Panc1 (cell line): ENCODE results near the gene YIF1A. TPM values are rescaled to one million over a fixed set of nuclear protein-coding genes. Genes with fewer than 3 reads are reported as not detected.
"Not testable (repeated sequence)": the region's sequence is repeated elsewhere in the genome, so short reads cannot be mapped to it uniquely, and the experiment has no call there.

Experiments
- ATAC-seq: fragments of 200-7000 bp; cut with Tn5 transposase; 2 replicates; pipeline ENCODE4 v1.9.1; 2020; ENCODE audit warnings: mild to moderate bottlenecking, moderate library complexity
- BruUV-seq: library from RNA; stranded (reverse); fragments of 400-500 nt; replicated peaks from 2 replicates; lab custom pipeline; 2021; lab: Mats Ljungman, UMichigan
- CTCF ChIA-PET: fragments of 300-600 bp; sonication (Branson Sonifier 250); formaldehyde crosslinking; loops from one replicate; lab custom pipeline; 2022; ENCODE audit warnings: antibody characterized with exemption; lab: Charles Lee
- POLR2A ChIA-PET: fragments of 300-600 bp; sonication (Branson Sonifier 250); formaldehyde crosslinking; loops from one replicate; lab custom pipeline; 2022; ENCODE audit warnings: antibody characterized with exemption; lab: Charles Lee
- DNase-seq: peaks from one replicate; pipeline ENCODE4 v3.0.0-alpha.2; 2010; ENCODE audit warnings: low read depth, low spot score
- H3K27ac ChIP-seq: 2 replicates; pipeline ENCODE4 v1.5.1; 2011; ENCODE audit warnings: mild to moderate bottlenecking, low read length, inconsistent platforms
- H3K27me3 ChIP-seq: fragments of 200-500 bp; sonication (Bioruptor generic); 2 replicates; pipeline ENCODE4 v1.6.0; 2014; ENCODE audit warnings: low read length, inconsistent platforms; ENCODE audit not compliant: control insufficient read depth, insufficient read depth
- H3K36me3 ChIP-seq: fragments of 200-500 bp; sonication (Bioruptor generic); 2 replicates; pipeline ENCODE4 v1.5.1; 2014; ENCODE audit warnings: inconsistent platforms, mild to moderate bottlenecking, low read length, moderate library complexity; ENCODE audit not compliant: control insufficient read depth, insufficient read depth
- H3K4me1 ChIP-seq: 2 replicates; pipeline ENCODE4 v1.5.1; 2011; ENCODE audit warnings: inconsistent platforms, mild to moderate bottlenecking, low read length, moderate library complexity; ENCODE audit not compliant: control insufficient read depth, insufficient read depth
- H3K4me3 ChIP-seq, 2 experiments: 2 replicates each; pipeline ENCODE4 v1.5.1; 2011 to 2012; ENCODE audit warnings: low read depth in 2 of 2, low read length in 2 of 2, mild to moderate bottlenecking in 2 of 2, inconsistent platforms in 1 of 2, moderate library complexity in 1 of 2
- H3K9me3 ChIP-seq: fragments of 200-500 bp; sonication (Bioruptor generic); 2 replicates; pipeline ENCODE4 v1.5.1; 2014; ENCODE audit warnings: low read depth, mild to moderate bottlenecking, inconsistent platforms, low read length, moderate library complexity; ENCODE audit not compliant: control insufficient read depth, insufficient read depth
- POLR2AphosphoS5 ChIP-seq: IDR thresholded peaks from 2 replicates; pipeline ENCODE4 v1.6.1; 2012; ENCODE audit warnings: mild to moderate bottlenecking, low read depth, low read length, moderate library complexity
- SIN3A ChIP-seq: IDR thresholded peaks from 2 replicates; pipeline ENCODE4 v1.6.1; 2012; ENCODE audit warnings: low read depth, mild to moderate bottlenecking, low read length, moderate library complexity, borderline replicate concordance; ENCODE audit not compliant: insufficient read depth
- TCF7L2 ChIP-seq: IDR thresholded peaks from 2 replicates; pipeline ENCODE4 v1.6.1; 2011; ENCODE audit warnings: mild to moderate bottlenecking, low read depth, low read length, inconsistent platforms
- in situ Hi-C: cut with HindIII; loops from 2 replicates; pipeline ENCODE4 v1.10.0; 2016; ENCODE audit warnings: low sequenced_read_pairs, low pct_unique_long_range_greater_than_20kb
- intact Hi-C: fragments of 100-400 bp; cut with micrococcal nuclease; formaldehyde crosslinking; loops from one replicate; pipeline ENCODE4 v1.10.0; 2022; ENCODE audit not compliant: unreplicated experiment
- total RNA-seq: library from RNA; stranded (reverse); gene quantifications from one replicate; pipeline ENCODE4 v1.2.1, GENCODE V29; 2021; ENCODE audit not compliant: unreplicated experiment
- TF ChIP-seq, protein P1 (sequence below): fragments of 450-650 bp; IDR thresholded peaks from 2 replicates; pipeline ENCODE4 v1.5.1; 2017; ENCODE audit warnings: mild to moderate bottlenecking
- TF ChIP-seq, protein P2 (sequence below), 2 experiments: IDR thresholded peaks; 2 replicates each; pipeline ENCODE4 v1.6.1; 2011 to 2012; ENCODE audit warnings: low read depth in 2 of 2, control low read depth in 1 of 2, low read length in 1 of 2, mild to moderate bottlenecking in 1 of 2, moderate library complexity in 1 of 2; ENCODE audit not compliant: insufficient read depth in 1 of 2

Gene YIF1A
- total RNA-seq, 1 experiment from 2014 or later, result 196 TPM

DNA sequence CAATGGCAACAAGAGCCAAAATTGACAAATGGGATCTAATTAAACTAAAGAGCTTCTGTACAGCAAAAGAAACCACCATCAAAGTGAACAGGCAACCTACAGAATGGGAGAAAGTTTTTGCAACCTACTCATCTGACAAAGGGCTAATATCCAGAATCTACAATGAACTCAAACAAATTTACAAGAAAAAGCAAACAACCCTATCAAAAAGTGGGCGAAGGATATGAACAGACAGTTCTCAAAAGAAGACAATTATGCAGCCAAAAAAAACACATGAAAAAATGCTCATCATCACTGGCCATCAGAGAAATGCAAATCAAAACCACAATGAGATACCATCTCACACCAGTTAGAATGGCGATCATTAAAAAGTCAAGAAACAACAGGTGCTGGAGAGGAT lies 31.3 kb upstream of the YIF1A start:
- POLR2A ChIA-PET, intact Hi-C loops, H3K4me1 ChIP-seq, H3K4me3 ChIP-seq, in situ Hi-C loops, CTCF ChIA-PET, H3K9me3 ChIP-seq, DNase-seq, ATAC-seq, BruUV-seq, H3K27ac ChIP-seq, H3K36me3 ChIP-seq, H3K27me3 ChIP-seq: not testable (repeated sequence)

DNA sequence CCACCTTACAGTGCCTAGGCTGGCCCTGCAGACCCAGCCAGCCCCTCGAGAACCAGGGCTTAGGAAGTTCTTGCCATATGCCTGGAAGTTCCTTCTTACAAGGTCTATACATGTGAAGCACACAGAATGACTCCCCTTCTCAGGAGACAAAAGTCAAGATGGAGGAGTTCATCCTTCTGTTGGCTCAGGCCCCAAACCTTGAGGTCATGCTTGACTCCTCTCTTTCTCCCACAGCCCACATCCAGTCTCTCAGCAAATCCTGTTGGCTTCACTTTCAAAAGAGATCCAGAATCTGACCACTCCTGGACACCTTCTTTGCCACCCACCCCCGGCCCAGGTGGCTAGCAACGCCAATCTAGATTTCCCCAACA lies 29.6 kb upstream of the YIF1A start:
- CTCF ChIA-PET, result interaction anchor here (0.6 kb wide), 1 partner anchor 15 kb away, joined by 5 read pairs; no protein-coding TSS in a partner anchor
- ATAC-seq, result no peak
- POLR2A ChIA-PET, result no interaction called here
- H3K4me3 ChIP-seq, result no peak overlapping the region
- in situ Hi-C loops, result no loop called here
- H3K36me3 ChIP-seq, result no peaks in the 10 kb centered on the region
- TF ChIP-seq, protein P1, sequence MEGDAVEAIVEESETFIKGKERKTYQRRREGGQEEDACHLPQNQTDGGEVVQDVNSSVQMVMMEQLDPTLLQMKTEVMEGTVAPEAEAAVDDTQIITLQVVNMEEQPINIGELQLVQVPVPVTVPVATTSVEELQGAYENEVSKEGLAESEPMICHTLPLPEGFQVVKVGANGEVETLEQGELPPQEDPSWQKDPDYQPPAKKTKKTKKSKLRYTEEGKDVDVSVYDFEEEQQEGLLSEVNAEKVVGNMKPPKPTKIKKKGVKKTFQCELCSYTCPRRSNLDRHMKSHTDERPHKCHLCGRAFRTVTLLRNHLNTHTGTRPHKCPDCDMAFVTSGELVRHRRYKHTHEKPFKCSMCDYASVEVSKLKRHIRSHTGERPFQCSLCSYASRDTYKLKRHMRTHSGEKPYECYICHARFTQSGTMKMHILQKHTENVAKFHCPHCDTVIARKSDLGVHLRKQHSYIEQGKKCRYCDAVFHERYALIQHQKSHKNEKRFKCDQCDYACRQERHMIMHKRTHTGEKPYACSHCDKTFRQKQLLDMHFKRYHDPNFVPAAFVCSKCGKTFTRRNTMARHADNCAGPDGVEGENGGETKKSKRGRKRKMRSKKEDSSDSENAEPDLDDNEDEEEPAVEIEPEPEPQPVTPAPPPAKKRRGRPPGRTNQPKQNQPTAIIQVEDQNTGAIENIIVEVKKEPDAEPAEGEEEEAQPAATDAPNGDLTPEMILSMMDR, result no peak
- TF ChIP-seq TCF7L2 (no peak), POLR2AphosphoS5 (no peak), SIN3A (no peak)
- TF ChIP-seq, protein P2, sequence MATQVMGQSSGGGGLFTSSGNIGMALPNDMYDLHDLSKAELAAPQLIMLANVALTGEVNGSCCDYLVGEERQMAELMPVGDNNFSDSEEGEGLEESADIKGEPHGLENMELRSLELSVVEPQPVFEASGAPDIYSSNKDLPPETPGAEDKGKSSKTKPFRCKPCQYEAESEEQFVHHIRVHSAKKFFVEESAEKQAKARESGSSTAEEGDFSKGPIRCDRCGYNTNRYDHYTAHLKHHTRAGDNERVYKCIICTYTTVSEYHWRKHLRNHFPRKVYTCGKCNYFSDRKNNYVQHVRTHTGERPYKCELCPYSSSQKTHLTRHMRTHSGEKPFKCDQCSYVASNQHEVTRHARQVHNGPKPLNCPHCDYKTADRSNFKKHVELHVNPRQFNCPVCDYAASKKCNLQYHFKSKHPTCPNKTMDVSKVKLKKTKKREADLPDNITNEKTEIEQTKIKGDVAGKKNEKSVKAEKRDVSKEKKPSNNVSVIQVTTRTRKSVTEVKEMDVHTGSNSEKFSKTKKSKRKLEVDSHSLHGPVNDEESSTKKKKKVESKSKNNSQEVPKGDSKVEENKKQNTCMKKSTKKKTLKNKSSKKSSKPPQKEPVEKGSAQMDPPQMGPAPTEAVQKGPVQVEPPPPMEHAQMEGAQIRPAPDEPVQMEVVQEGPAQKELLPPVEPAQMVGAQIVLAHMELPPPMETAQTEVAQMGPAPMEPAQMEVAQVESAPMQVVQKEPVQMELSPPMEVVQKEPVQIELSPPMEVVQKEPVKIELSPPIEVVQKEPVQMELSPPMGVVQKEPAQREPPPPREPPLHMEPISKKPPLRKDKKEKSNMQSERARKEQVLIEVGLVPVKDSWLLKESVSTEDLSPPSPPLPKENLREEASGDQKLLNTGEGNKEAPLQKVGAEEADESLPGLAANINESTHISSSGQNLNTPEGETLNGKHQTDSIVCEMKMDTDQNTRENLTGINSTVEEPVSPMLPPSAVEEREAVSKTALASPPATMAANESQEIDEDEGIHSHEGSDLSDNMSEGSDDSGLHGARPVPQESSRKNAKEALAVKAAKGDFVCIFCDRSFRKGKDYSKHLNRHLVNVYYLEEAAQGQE (IDR thresholded peaks at IDR 0.05; ENCODE audit: insufficient read depth in 1 of 2, low read depth in 2 of 2, low read length in 1 of 2), result no peak
- DNase-seq, result no peak
- intact Hi-C loops, result no loop called here
- H3K27ac ChIP-seq, result no peak overlapping the region
- no peaks in the 10 kb centered on the region for H3K9me3 ChIP-seq
- peaks cover 4% of the 10 kb centered on the region; the same call in 1 of the 2 replicates for H3K4me1 ChIP-seq
- H3K27me3 ChIP-seq, result no peaks in the 10 kb centered on the region
- BruUV-seq, result no TSS peak

DNA sequence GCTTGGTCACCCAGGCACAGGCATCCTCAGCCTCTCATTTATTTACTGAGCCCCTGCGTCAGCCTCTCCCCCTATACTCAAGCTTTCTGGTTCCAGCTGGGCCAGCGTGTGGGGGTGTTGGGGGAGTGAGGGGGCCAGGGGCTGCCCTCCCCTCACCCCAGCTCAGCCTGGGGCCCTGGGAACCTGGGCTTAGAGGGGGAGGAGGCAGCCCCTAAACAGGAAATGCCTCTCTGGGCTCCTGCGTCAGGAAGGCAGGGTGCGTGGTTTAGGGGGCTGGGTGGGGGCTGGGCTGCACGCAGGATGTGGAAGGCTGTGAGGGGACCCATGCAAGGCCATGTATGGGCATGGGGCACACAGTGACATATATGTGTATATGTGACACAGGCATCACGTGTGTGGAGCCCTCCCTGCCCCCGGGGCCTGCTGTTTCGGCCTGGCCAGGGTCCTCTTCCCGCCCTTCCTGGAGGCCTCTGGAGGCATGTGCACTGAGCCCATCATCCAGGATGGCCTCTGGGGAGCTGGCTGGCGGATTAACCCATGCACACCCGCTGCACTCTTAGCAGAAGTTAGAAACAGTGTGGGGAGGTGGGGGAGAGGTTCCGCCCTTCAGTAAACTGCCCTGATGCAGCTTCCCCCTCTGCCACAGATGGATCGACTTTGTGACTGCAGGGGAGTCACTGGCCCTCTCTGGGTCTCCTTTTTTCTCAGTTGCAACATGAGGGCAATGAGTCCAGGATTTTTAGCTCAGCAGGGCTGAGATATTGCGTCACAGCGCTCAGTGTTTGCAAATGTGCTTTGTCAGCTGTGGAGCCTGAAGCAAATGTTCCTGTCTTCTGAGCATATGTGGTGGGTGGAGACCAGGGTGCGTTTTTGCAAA lies 29.0 kb upstream of the YIF1A start:
- intact Hi-C loops (no loop called here), in situ Hi-C loops (no loop called here)
- no peaks in the 10 kb centered on the region for H3K36me3 ChIP-seq
- CTCF ChIA-PET, result interaction anchor here (0.6 kb wide), 2 partner anchors 14 to 648 kb away, joined by 5 read pairs; no protein-coding TSS in a partner anchor
- DNase-seq (no peak), ATAC-seq (no peak)
- TF ChIP-seq, protein P1, result no peak
- TF ChIP-seq SIN3A (no peak), TCF7L2 (no peak), POLR2AphosphoS5 (no peak)
- TF ChIP-seq, protein P2 (IDR thresholded peaks at IDR 0.05; ENCODE audit: insufficient read depth in 1 of 2, low read depth in 2 of 2, low read length in 1 of 2), result no peak
- H3K4me1 ChIP-seq, result peaks cover 4% of the 10 kb centered on the region; the same call in 1 of the 2 replicates
- H3K4me3 ChIP-seq, result no peak overlapping the region
- BruUV-seq, result no TSS peak
- H3K27ac ChIP-seq, result no peak overlapping the region
- no peaks in the 10 kb centered on the region for H3K9me3 ChIP-seq
- POLR2A ChIA-PET, result no interaction called here
- H3K27me3 ChIP-seq, result no peaks in the 10 kb centered on the region
